Activated CD4-positive, alpha-beta memory T cell treated with anti-CD3 and anti-CD28 coated beads, Interleukin-2, amount 10 ng/mL, durations not matched to agents 7 days and 5 days (primary cell): ENCODE measurements around the gene RAX. TPM values are rescaled to one million over a fixed set of nuclear protein-coding genes. Genes with fewer than 3 reads are reported as not detected.

Source experiments
- CTCF ChIA-PET: fragments of 350-600 bp; sonication (Branson Sonifier 250); formaldehyde crosslinking; loops from one replicate; lab custom pipeline; 2021; ENCODE audit warnings: antibody characterized with exemption, inconsistent platforms; lab: Charles Lee
- POLR2A ChIA-PET: fragments of 350-600 bp; sonication (Branson Sonifier 250); formaldehyde crosslinking; loops from one replicate; lab custom pipeline; 2021; ENCODE audit warnings: antibody characterized with exemption; lab: Charles Lee
- DNase-seq: peaks from one replicate; pipeline ENCODE4 v3.0.0-alpha.2; 2020
- H3K27ac Mint-ChIP-seq: one replicate; pipeline ENCODE4 v1.8.0; 2021; ENCODE audit warnings: mild to moderate bottlenecking, mixed read lengths
- H3K27me3 Mint-ChIP-seq: one replicate; pipeline ENCODE4 v1.8.0; 2021; ENCODE audit warnings: mixed read lengths
- H3K36me3 Mint-ChIP-seq: one replicate; pipeline ENCODE4 v1.8.0; 2021; ENCODE audit warnings: low read depth, mixed read lengths
- H3K4me1 Mint-ChIP-seq: one replicate; pipeline ENCODE4 v1.8.0; 2021; ENCODE audit warnings: mixed read lengths
- H3K4me3 Mint-ChIP-seq: one replicate; pipeline ENCODE4 v1.8.0; 2021; ENCODE audit warnings: mild to moderate bottlenecking, mixed read lengths
- H3K9me3 Mint-ChIP-seq: one replicate; pipeline ENCODE4 v1.8.0; 2021; ENCODE audit warnings: mixed read lengths
- total RNA-seq, 2 experiments: library from RNA; stranded (reverse); gene quantifications; one replicate each; pipeline ENCODE4 v1.2.3, GENCODE V29; 2021

Gene RAX
- total RNA-seq, 2 experiments from 2014 or later = 0.10 TPM; not detected in 1

- H3K4me1 Mint-ChIP-seq = no peaks in the 10 kb centered on the region
- ChIA-PET CTCF (interaction anchor here (0.7 to 1.5 kb wide), 3 partner anchors 9 to 17 kb away, joined by 3 to 6 read pairs (median 3); no protein-coding TSS in a partner anchor), POLR2A (no interaction called here)
- no peak for DNase-seq
- no peaks in the 10 kb centered on the region for H3K36me3 Mint-ChIP-seq
- H3K27ac Mint-ChIP-seq = no peak overlapping the region
- H3K4me3 Mint-ChIP-seq = no peak overlapping the region
- peaks cover 53% of the 10 kb centered on the region for H3K27me3 Mint-ChIP-seq
- H3K9me3 Mint-ChIP-seq = no peaks in the 10 kb centered on the region
Measured at GRCh38 chr18:59293317-59293716, 20.1 kb upstream of the RAX start.

GRCh38 chr18:59286341-59286740, 13.1 kb upstream of the RAX start:
- DNase-seq = no peak
- H3K9me3 Mint-ChIP-seq = no peaks in the 10 kb centered on the region
- H3K4me3 Mint-ChIP-seq = no peak overlapping the region
- no peaks in the 10 kb centered on the region for H3K4me1 Mint-ChIP-seq
- ChIA-PET POLR2A (no interaction called here), CTCF (interaction anchor here (0.5 to 1.0 kb wide), 3 partner anchors 14 to 161 kb away, joined by 4 to 7 read pairs (median 5); no protein-coding TSS in a partner anchor)
- H3K27ac Mint-ChIP-seq = no peak overlapping the region
- peaks cover 58% of the 10 kb centered on the region for H3K27me3 Mint-ChIP-seq
- no peaks in the 10 kb centered on the region for H3K36me3 Mint-ChIP-seq

GRCh38 chr18:59282341-59282740, 9.1 kb upstream of the RAX start:
- Mint-ChIP-seq H3K27me3 (peaks cover 68% of the 10 kb centered on the region), H3K4me1 (no peaks in the 10 kb centered on the region), H3K9me3 (no peaks in the 10 kb centered on the region), H3K36me3 (no peaks in the 10 kb centered on the region), H3K27ac (no peak overlapping the region), H3K4me3 (no peak overlapping the region)
- ChIA-PET POLR2A (no interaction called here), CTCF (no interaction called here)
- no peak for DNase-seq

DNA sequence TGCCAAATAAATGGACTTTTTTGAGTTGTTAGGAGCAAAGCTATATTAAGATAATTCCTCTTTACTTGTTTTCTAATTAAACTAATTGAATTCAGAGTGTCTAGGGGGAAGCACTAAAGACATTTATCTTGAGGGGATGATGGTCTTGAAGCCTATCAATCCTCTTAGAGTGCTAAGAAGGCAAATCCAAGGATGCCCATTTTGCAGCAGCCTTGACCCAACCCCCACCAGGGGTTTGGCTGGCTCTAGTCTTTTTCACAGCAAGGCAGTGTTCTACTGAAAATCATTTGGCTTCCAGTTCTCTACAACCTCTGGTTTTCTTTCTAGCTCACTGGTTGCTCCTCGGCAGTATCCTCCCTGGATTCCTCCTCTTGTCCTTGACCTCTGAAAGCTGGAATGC, 6.5 kb upstream of the RAX start:
- Mint-ChIP-seq H3K4me1 (no peaks in the 10 kb centered on the region), H3K9me3 (no peaks in the 10 kb centered on the region), H3K27me3 (peaks cover 67% of the 10 kb centered on the region), H3K36me3 (no peaks in the 10 kb centered on the region), H3K27ac (no peak overlapping the region), H3K4me3 (no peak overlapping the region)
- ChIA-PET CTCF (interaction anchor here (1.3 kb wide), 1 partner anchor 11 kb away, joined by 3 read pairs; no protein-coding TSS in a partner anchor), POLR2A (no interaction called here)
- no peak for DNase-seq

GRCh38 chr18:59279193-59279592, 5.9 kb upstream of the RAX start:
- H3K4me1 Mint-ChIP-seq = peaks cover under 1% of the 10 kb centered on the region
- no peak overlapping the region for H3K27ac Mint-ChIP-seq
- H3K36me3 Mint-ChIP-seq = no peaks in the 10 kb centered on the region
- DNase-seq = no peak
- H3K9me3 Mint-ChIP-seq = no peaks in the 10 kb centered on the region
- ChIA-PET CTCF (no interaction called here), POLR2A (no interaction called here)
- H3K4me3 Mint-ChIP-seq = no peak overlapping the region
- H3K27me3 Mint-ChIP-seq = peaks cover 69% of the 10 kb centered on the region

DNA sequence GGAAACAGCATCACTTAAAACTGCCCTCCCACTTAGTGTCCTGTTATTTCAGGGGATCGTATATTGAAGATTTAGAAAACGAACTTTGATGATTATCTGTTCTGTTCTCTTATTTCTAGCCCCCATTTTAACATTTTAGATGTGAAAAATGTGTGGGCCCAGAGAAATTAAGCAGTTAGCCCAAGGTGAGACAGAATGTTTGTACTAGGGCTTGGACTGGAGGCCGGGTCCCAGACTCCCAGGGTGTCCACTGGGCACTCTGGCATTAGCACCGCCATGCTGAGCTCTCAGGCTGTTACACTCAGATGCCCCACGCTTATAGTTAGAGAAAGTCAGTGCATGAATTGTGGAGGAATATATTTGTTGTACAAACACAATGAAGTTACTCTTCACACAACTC, 5.5 kb upstream of the RAX start:
- no peaks in the 10 kb centered on the region for H3K9me3 Mint-ChIP-seq
- no peak overlapping the region for H3K27ac Mint-ChIP-seq
- ChIA-PET POLR2A (no interaction called here), CTCF (no interaction called here)
- H3K4me1 Mint-ChIP-seq = peaks cover 3% of the 10 kb centered on the region
- peaks cover 71% of the 10 kb centered on the region for H3K27me3 Mint-ChIP-seq
- DNase-seq = no peak
- no peak overlapping the region for H3K4me3 Mint-ChIP-seq
- no peaks in the 10 kb centered on the region for H3K36me3 Mint-ChIP-seq

- POLR2A ChIA-PET = no interaction called here
- H3K4me1 Mint-ChIP-seq = peaks cover 10% of the 10 kb centered on the region
- no peak for DNase-seq
- no peaks in the 10 kb centered on the region for H3K9me3 Mint-ChIP-seq
- no peaks in the 10 kb centered on the region for H3K36me3 Mint-ChIP-seq
- no peak overlapping the region for H3K4me3 Mint-ChIP-seq
- H3K27ac Mint-ChIP-seq = no peak overlapping the region
- CTCF ChIA-PET = interaction anchor here (1.2 to 1.9 kb wide), 3 partner anchors 25 to 80 kb away, joined by 3 to 4 read pairs (median 4); no protein-coding TSS in a partner anchor
- peaks cover 70% of the 10 kb centered on the region for H3K27me3 Mint-ChIP-seq
Measured at GRCh38 chr18:59276047-59276446, 2.8 kb upstream of the RAX start.

DNA sequence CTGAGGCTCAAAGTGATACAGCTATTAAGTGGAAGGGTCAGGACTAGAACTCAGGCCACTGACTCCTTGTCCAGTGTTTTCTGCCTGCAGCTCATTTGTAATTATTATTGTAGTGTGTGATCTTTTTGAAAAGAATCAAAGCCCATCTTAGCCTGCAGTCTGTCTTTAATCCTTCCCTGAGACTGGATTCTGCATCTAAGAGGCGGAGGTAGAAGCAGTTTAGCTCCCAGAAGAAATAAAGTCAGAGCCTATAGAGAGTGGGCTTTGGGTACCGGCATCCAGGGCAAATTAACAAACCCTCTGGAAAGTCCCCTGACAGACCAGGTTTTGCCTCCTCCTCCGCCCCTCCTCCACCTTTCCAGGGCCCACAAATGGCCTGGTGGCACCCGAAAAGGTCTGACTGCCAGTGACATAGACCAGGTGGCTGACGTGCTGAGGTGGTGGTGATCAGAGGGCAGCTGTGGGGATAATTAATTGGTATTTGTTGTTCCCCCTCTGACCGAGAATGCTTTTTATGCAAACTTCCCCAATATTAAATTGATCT, 2.2 kb upstream of the RAX start:
- POLR2A ChIA-PET = no interaction called here
- Mint-ChIP-seq H3K27me3 (peaks cover 73% of the 10 kb centered on the region), H3K27ac (no peak overlapping the region), H3K9me3 (no peaks in the 10 kb centered on the region), H3K4me3 (no peak overlapping the region), H3K4me1 (peaks cover 10% of the 10 kb centered on the region), H3K36me3 (no peaks in the 10 kb centered on the region)
- CTCF ChIA-PET = interaction anchor here (1.5 to 1.9 kb wide), 2 partner anchors 25 to 27 kb away, joined by 3 to 4 read pairs; no protein-coding TSS in a partner anchor
- no peak for DNase-seq

DNA sequence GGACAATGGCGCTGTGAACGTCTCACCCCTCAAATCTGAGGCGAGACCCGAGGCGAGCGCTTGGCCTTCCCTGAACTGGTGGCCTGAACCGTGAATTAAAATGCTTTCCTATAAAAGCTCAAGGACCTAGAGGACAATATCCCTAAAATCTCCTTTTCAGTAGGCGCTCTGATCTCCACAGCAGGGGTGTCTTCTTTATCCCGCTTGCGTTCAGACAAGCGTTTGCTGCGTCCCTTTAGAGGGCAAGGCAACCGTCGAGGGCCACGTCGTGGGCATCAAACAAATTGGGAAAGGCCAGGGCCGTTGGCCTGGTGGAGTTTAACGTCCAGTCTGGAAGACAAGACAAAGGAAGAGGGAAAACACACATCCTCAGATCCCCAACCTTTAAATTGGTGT, 1.3 kb upstream of the RAX start:
- no peaks in the 10 kb centered on the region for H3K9me3 Mint-ChIP-seq
- ChIA-PET POLR2A (no interaction called here), CTCF (no interaction called here)
- H3K4me3 Mint-ChIP-seq = no peak overlapping the region
- peaks cover 76% of the 10 kb centered on the region for H3K27me3 Mint-ChIP-seq
- H3K4me1 Mint-ChIP-seq = peaks cover 13% of the 10 kb centered on the region
- H3K27ac Mint-ChIP-seq = no peak overlapping the region
- no peaks in the 10 kb centered on the region for H3K36me3 Mint-ChIP-seq
- no peak for DNase-seq

DNA sequence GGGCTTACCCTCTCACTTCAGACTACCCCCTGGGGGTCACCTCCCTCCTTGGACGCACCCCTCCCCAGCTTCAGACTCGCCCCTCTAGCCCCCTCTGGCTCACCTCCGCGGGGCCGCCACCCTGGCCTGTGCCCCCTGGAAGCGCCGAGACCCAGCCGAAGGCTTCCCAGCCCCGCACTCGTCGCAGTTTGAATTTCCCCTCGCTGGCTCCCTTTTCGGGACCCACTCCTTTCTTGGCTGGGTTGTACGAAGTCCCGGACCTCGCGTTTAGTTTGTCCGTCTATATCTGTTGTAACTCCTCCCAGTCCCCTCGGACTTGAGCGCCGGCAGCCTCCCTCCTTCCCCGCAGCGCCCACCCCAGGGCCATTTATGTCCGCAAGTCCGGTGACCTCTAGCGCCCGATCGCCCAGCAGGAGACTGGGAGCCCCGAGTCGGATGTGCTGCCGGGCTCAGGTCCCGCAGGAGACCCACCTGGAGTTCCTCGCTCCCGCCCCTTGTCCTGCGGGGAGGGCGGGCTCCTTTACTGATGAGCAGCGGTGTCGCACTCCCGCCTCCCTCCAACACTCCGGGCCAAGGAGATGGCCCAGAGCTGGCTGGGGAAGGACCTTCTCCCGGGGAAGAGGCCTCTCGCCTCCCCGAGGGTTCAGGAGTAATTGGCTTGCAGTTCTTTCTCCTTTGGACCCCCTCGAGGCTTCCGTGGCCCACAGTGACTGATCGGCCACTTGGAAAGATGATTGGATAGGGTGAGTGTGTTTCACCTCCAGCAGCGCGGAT, 692 bp upstream of the RAX start:
- H3K36me3 Mint-ChIP-seq = no peaks in the 10 kb centered on the region
- peaks cover 16% of the 10 kb centered on the region for H3K4me1 Mint-ChIP-seq
- H3K9me3 Mint-ChIP-seq = no peaks in the 10 kb centered on the region
- no peak overlapping the region for H3K27ac Mint-ChIP-seq
- POLR2A ChIA-PET = no interaction called here
- H3K4me3 Mint-ChIP-seq = no peak overlapping the region
- DNase-seq = no peak
- H3K27me3 Mint-ChIP-seq = peaks cover 76% of the 10 kb centered on the region
- CTCF ChIA-PET = no interaction called here

DNA sequence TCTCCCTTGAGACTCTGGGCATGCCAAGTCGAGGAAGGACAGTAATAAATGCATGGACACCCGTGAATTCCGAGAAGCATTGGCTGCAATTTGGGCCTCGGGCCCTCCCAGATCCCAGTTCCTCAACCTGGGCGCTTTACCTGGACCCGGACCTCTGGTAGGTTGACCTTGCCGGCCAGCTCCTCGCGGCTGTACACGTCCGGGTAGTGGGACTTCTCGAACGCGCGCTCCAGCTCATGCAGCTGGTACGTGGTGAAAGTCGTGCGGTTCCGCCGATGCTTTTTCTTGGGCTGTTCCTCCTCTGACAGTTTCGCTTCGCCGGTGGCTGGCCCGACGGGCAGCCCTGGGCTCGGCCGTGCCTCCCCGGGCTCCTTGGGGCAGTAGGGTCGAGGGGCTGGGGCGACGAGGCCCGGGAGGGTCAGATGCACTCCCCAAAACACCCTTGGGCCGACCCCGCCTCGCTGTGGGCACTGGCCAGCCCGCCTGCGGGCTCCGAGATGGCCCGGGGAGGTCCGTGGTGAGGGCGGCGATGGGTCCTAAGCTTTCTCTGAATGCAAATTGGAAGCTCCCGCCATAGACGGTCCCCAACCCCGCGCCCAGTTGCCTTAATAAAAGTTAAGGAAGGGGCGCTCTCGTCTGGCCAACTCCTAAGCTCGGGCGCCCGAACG, 899 bp downstream of the RAX start:
- ChIA-PET POLR2A (no interaction called here), CTCF (no interaction called here)
- Mint-ChIP-seq H3K36me3 (peaks cover 3% of the 10 kb centered on the region), H3K9me3 (no peaks in the 10 kb centered on the region), H3K27me3 (peaks cover 80% of the 10 kb centered on the region), H3K4me3 (no peak overlapping the region), H3K27ac (no peak overlapping the region), H3K4me1 (peaks cover 31% of the 10 kb centered on the region)
- no peak for DNase-seq

DNA sequence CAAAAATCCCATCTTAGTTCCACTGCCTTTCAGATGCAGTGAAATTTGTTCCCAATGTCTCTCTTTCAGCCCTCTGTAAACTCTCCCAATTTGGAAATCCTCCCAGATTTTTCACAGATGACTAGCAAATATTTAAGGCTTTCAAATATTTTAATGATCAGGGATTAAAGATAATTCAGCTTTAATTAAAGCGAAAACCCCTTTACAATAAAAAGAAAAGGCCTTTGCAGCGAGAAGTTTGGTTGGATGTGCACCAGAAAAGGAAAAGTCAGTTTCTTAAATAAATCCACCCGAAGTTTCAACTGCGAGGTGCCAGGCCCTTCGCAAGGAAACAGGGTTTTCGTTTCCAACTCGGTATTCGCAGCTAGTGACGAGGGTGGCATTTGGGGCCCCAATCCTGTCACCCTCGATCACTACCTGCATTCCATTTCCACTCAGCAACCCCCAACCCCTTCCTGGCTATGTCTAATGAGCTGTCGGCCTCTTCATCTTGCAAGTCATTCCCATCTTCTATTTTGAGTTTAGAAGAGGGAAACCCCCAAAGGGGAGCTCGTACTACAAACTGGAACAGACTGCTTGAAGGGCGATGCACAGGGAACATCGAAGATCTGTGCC, 1.5 kb downstream of the RAX start:
- Mint-ChIP-seq H3K27me3 (peaks cover 83% of the 10 kb centered on the region), H3K27ac (no peak overlapping the region), H3K9me3 (no peaks in the 10 kb centered on the region), H3K4me1 (peaks cover 34% of the 10 kb centered on the region), H3K36me3 (peaks cover 3% of the 10 kb centered on the region), H3K4me3 (no peak overlapping the region)
- ChIA-PET CTCF (no interaction called here), POLR2A (no interaction called here)
- no peak for DNase-seq

- ChIA-PET POLR2A (no interaction called here), CTCF (no interaction called here)
- Mint-ChIP-seq H3K27me3 (peaks cover 83% of the 10 kb centered on the region), H3K9me3 (no peaks in the 10 kb centered on the region), H3K36me3 (peaks cover 3% of the 10 kb centered on the region), H3K4me3 (no peak overlapping the region), H3K4me1 (peaks cover 41% of the 10 kb centered on the region), H3K27ac (no peak overlapping the region)
- DNase-seq = no peak
Measured at GRCh38 chr18:59270689-59271257, 2.5 kb downstream of the RAX start.
